ENCODE measurements around the gene BNIPL.

Gene BNIPL

GRCh38 chr1:151085953-151086559 is 49.7 kb downstream of the BNIPL start:
- Histone ChIP-seq H3K27ac (no peak overlapping the region), H3K9ac (no peak overlapping the region), H3K4me2 (no peak overlapping the region), H3K4me1 (peaks cover 11% of the 10 kb centered on the region), H3K36me3 (peaks cover 6% of the 10 kb centered on the region; the same call in 1 of the 2 replicates), H3K9me3 (no peaks in the 10 kb centered on the region), H3K4me3 (no peak overlapping the region), H3K27me3 (no peaks in the 10 kb centered on the region), H4K20me1 (no peaks in the 10 kb centered on the region)
- no peak for TF ChIP-seq Cebpa-rat (IDR thresholded peaks at IDR 0.05)

Measured in BLaER1 (cell line).